Endodermal cell (in vitro differentiated cells): Measurements from ENCODE around the gene LIPI. TPM values are rescaled to one million over a fixed set of nuclear protein-coding genes. Genes with fewer than 3 reads are reported as not detected.
"Not testable (repeated sequence)": the region's sequence is repeated elsewhere in the genome, so short reads cannot be mapped to it uniquely, and the experiment has no call there.

Experiments used
- DNase-seq: peaks from one replicate; pipeline ENCODE4 v3.0.0-alpha.2; 2017
- H3K27ac ChIP-seq: 2 replicates; pipeline ENCODE4 v1.5.1; 2013; ENCODE audit warnings: mild to moderate bottlenecking, low read depth, low read length, moderate library complexity
- H3K27me3 ChIP-seq: 2 replicates; pipeline ENCODE4 v1.6.1; 2013; ENCODE audit warnings: mild to moderate bottlenecking, low read length, moderate library complexity; ENCODE audit not compliant: insufficient read depth, control insufficient read depth, poor library complexity, severe bottlenecking
- H3K36me3 ChIP-seq: 2 replicates; pipeline ENCODE4 v1.7.0; 2013; ENCODE audit warnings: mild to moderate bottlenecking, low read length, moderate library complexity; ENCODE audit not compliant: control insufficient read depth, insufficient read depth
- H3K4me1 ChIP-seq: one replicate; pipeline ENCODE4 v1.7.0; 2013; ENCODE audit warnings: low read length; ENCODE audit not compliant: control insufficient read depth, insufficient read depth
- H3K4me3 ChIP-seq: 2 replicates; pipeline ENCODE4 v1.5.1; 2013; ENCODE audit warnings: mild to moderate bottlenecking, low read length, moderate library complexity
- H3K9ac ChIP-seq: 2 replicates; pipeline ENCODE4 v1.6.1; 2013; ENCODE audit warnings: mild to moderate bottlenecking, low read length, moderate library complexity; ENCODE audit not compliant: poor library complexity, severe bottlenecking; ENCODE audit errors: extremely low read depth
- H3K9me3 ChIP-seq: 2 replicates; pipeline ENCODE4 v1.6.1; 2013; ENCODE audit warnings: mild to moderate bottlenecking, low read length, moderate library complexity; ENCODE audit not compliant: control insufficient read depth
- H3K27ac Mint-ChIP-seq: 2 replicates; pipeline ENCODE4 v1.8.0; 2020; ENCODE audit warnings: mixed read lengths
- H3K27me3 Mint-ChIP-seq: 2 replicates; pipeline ENCODE4 v1.8.0; 2021; ENCODE audit warnings: mild to moderate bottlenecking, mixed read lengths; ENCODE audit not compliant: insufficient read depth
- H3K36me3 Mint-ChIP-seq: 2 replicates; pipeline ENCODE4 v1.8.0; 2020; ENCODE audit warnings: low read depth, mixed read lengths
- H3K4me1 Mint-ChIP-seq: 2 replicates; pipeline ENCODE4 v1.8.0; 2020; ENCODE audit warnings: mixed read lengths
- H3K4me3 Mint-ChIP-seq: 2 replicates; pipeline ENCODE4 v1.8.0; 2020; ENCODE audit warnings: mild to moderate bottlenecking, moderate library complexity, mixed read lengths
- H3K9me3 Mint-ChIP-seq: 2 replicates; pipeline ENCODE4 v1.8.0; 2020; ENCODE audit warnings: mild to moderate bottlenecking, mixed read lengths
- CTCF ChIP-seq: fragments of 200-600 bp; sonication (generic); conservative IDR thresholded peaks from 2 replicates; pipeline ENCODE4 v1.5.0; 2021; ENCODE audit warnings: antibody characterized with exemption, mild to moderate bottlenecking
- WGBS, 2 experiments: methylation state at CpG; one replicate each; pipeline versions ENCODE4 v1.1.5 to v1.1.7; 2013; ENCODE audit warnings: missing lambda C conversion rate in 2 of 2, mixed read lengths in 1 of 2; ENCODE audit not compliant: insufficient coverage in 1 of 2, insufficient read length in 1 of 2; 5-methylcytosine and 5-hydroxymethylcytosine counted together
- total RNA-seq, 2 donors: library from RNA; stranded (reverse); fragmentation: NEBNext Ultra II Directional in 1 of 2; extraction: Animal tissue kit (Norgen Biotek cat#: 25700) in 1 of 2; gene quantifications; 2 replicates in 1 of 2; 3 replicates in 1 of 2; pipeline ENCODE4 v1.2.1, GENCODE V29; 2021

Gene LIPI
- total RNA-seq, 2 donors from 2014 or later: not detected

DNA sequence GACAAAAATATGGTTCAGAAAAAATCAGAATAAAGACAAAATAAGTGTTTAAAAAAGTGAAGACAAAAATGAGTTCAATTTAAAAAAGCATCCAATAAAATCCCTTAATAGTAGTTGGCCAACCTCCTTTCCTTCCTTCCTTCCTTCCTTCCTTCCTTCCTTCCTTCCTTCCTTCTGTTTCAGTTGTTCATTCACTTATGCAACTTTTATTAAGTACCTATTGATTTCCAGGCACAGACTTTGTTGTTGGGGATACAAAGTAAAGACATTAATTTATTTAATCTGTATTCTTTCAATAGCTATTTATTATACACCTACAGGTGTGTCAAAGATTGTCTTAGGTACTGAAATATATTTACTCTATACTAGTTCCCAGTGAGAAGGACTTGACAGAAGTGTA lies 2.4 kb upstream of the LIPI start:
- H3K27me3 Mint-ChIP-seq: peaks cover 8% of the 10 kb centered on the region
- TF ChIP-seq CTCF: no peak
- H3K27me3 ChIP-seq: peaks cover 10% of the 10 kb centered on the region
- no peaks in the 10 kb centered on the region for H3K36me3 ChIP-seq
- H3K9me3 Mint-ChIP-seq: no peaks in the 10 kb centered on the region
- H3K36me3 Mint-ChIP-seq: no peaks in the 10 kb centered on the region
- H3K4me1 ChIP-seq: no peaks in the 10 kb centered on the region
- no peak overlapping the region for H3K27ac Mint-ChIP-seq
- no peak overlapping the region for H3K4me3 Mint-ChIP-seq
- no peak overlapping the region for H3K4me3 ChIP-seq
- H3K9ac ChIP-seq: no peak overlapping the region
- no peaks in the 10 kb centered on the region for H3K9me3 ChIP-seq
- peaks cover 5% of the 10 kb centered on the region for H3K4me1 Mint-ChIP-seq
- DNase-seq: no peak
- no peak overlapping the region for H3K27ac ChIP-seq

DNA sequence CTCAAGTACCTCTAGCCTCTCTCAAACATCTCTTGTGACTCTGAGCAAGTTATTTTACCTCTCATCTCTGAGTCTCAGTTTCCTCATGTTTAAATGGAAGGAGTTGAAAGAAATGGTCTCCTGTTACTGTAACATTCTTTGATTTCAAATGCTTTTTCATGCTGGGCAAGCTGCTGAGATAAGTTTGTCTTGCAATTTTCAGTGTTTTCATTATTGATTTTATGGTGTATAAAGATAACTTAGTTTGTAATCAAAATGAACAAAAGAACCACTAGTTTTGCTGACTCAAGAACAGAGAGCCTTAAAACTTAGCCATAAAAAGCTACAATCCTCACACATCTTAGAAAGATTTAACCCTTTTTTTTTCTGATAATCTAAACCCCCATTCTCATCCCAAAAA lies 4.5 kb downstream of the LIPI start:
- H3K27ac ChIP-seq: no peak overlapping the region
- Mint-ChIP-seq H3K36me3 (no peaks in the 10 kb centered on the region), H3K27me3 (no peaks in the 10 kb centered on the region), H3K4me1 (no peaks in the 10 kb centered on the region), H3K4me3 (no peak overlapping the region), H3K9me3 (peaks cover 25% of the 10 kb centered on the region), H3K27ac (no peak overlapping the region)
- no peak for DNase-seq
- no peaks in the 10 kb centered on the region for H3K36me3 ChIP-seq
- H3K9ac ChIP-seq: no peak overlapping the region
- H3K4me1 ChIP-seq: no peaks in the 10 kb centered on the region
- H3K4me3 ChIP-seq: no peak overlapping the region
- H3K27me3 ChIP-seq: no peaks in the 10 kb centered on the region
- TF ChIP-seq CTCF: no peak
- no peaks in the 10 kb centered on the region for H3K9me3 ChIP-seq

DNA sequence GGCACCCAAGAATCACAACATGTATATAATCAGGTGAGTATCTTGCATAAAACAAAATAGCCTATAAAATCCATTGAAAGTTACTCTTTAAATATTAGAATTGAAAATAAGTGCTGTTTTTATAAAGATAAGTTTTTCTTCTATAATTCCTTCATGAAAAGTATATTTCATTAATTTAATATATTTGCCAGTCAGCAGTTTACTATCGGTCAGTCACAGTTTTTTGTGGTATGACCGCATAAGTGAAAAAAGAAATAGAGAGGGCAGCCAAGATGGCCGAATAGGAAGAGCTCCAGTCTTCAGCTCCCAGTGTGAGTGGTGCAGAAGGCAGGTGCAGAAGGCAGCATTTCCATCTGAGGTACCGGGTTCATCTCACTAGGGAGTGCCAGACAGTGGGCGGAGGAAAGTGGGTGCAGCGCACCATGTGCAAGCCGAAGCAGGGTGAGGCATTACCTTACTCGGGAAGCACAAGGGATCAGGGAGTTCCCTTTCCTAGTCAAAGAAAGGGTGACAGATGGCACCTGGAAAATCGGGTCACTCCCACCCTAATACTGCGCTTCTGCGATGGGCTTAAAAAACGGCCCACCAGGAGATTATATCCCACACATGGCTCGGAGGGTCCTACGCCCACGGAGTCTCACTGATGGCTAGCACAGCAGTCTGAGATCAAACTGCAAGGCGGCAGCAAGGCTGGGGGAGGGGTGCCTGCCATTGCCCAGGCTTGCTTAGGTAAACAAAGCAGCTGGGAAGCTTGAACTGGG lies 44.1 kb downstream of the LIPI start:
- H3K4me1 Mint-ChIP-seq, H3K9ac ChIP-seq, H3K27me3 Mint-ChIP-seq, H3K27me3 ChIP-seq, H3K27ac Mint-ChIP-seq, H3K4me1 ChIP-seq, H3K4me3 ChIP-seq, H3K36me3 ChIP-seq, H3K9me3 ChIP-seq, DNase-seq, H3K4me3 Mint-ChIP-seq, H3K36me3 Mint-ChIP-seq, H3K27ac ChIP-seq: not testable (repeated sequence)
- peaks cover 36% of the 10 kb centered on the region for H3K9me3 Mint-ChIP-seq
- 82 to 85% methylated on average over 4 to 15 of the region's 16 CpGs for WGBS, 2 experiments

- no peak for TF ChIP-seq CTCF
- Mint-ChIP-seq H3K4me1 (no peaks in the 10 kb centered on the region), H3K27ac (no peak overlapping the region), H3K36me3 (no peaks in the 10 kb centered on the region), H3K27me3 (no peaks in the 10 kb centered on the region), H3K4me3 (no peak overlapping the region), H3K9me3 (peaks cover 46% of the 10 kb centered on the region)
- DNase-seq: no peak
- Histone ChIP-seq H3K27ac (no peak overlapping the region), H3K9ac (no peak overlapping the region), H3K4me3 (no peak overlapping the region), H3K27me3 (no peaks in the 10 kb centered on the region), H3K9me3 (peaks cover 48% of the 10 kb centered on the region), H3K36me3 (no peaks in the 10 kb centered on the region), H3K4me1 (no peaks in the 10 kb centered on the region)
Measured at GRCh38 chr21:14143999-14144398, 66.8 kb downstream of the LIPI start.
